Renal pelvis (tissue), 4 donors: ENCODE measurements around the gene MOV10L1. TPM values are rescaled to one million over a fixed set of nuclear protein-coding genes. Genes with fewer than 3 reads are reported as not detected.
"Not testable (repeated sequence)": the region's sequence is repeated elsewhere in the genome, so short reads cannot be mapped to it uniquely, and the experiment has no call there.

Experiments used
- DNase-seq: peaks from one replicate; pipeline ENCODE4 v3.0.0-alpha.2; 2013
- polyA plus RNA-seq, 3 donors: library from polyadenylated mRNA; unstranded; fragments of 120-200 nt; gene quantifications; one replicate each; pipeline ENCODE4 v1.2.1, GENCODE V29; 2013; ENCODE audit not compliant: insufficient read length in 3 of 3

Gene MOV10L1
- polyA plus RNA-seq, 3 donors = 0.70 to 1.1 (median 0.95) TPM

- DNase-seq = no peak
These were observed 11.6 kb upstream of the MOV10L1 start for GRCh38 chr22:50078246-50078645.

GRCh38 chr22:50078761-50079160 is 11.0 kb upstream of the MOV10L1 start:
- no peak for DNase-seq

DNA sequence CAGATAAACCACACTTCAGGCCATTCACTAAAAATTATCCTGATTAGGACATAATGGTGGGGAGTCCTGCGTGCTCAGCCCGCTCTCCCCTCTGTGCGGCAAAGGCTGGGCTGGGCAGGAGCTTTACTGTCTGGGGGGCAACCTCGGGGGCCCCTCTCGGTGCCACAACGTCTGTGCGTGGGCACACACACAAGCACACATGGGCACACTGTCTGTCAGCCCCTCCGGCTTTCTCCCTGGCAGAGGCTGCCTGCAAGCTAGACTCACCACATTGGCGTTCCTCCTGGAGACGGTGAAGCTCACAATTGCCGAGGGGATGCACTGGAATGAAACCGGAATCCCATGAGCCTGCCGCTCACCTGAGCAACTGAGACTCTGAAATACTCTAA is 9.7 kb upstream of the MOV10L1 start:
- DNase-seq = no peak

- no peak for DNase-seq
These were observed 8.2 kb upstream of the MOV10L1 start for GRCh38 chr22:50081426-50082196.

- no peak for DNase-seq
These were observed 7.5 kb upstream of the MOV10L1 start for GRCh38 chr22:50082197-50082715.

GRCh38 chr22:50082961-50083461 is 6.8 kb upstream of the MOV10L1 start:
- no peak for DNase-seq

DNA sequence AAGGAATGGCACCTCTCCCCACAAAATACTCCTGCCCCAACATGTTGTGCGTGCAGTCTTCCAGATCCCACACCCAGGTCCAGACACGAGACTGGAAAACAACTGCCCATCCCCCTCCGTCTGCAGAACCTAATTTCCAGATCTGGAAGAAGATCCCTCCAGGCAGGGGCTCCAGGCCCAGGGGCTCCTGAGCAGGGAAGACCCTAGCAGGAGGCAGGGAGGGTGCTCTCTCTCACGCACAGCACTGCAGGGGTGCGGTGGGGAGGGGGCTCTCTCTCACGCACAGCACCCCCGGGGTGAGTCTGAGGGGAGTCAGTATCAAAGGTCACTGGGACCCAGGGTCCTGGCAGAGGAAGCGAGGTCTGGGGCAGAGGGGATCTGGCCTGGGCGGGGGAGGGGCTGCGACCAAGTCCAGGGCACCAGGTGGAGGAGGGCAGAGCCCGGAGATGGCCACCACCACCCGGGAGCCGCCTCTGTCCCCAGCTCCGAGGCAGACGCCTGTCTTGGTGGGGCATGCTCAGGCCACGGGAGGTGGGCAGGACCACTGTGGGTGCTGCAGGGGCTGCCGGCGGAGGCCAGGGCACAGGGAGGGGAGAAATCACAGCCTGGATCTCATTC is 6.2 kb upstream of the MOV10L1 start:
- no peak for DNase-seq

DNA sequence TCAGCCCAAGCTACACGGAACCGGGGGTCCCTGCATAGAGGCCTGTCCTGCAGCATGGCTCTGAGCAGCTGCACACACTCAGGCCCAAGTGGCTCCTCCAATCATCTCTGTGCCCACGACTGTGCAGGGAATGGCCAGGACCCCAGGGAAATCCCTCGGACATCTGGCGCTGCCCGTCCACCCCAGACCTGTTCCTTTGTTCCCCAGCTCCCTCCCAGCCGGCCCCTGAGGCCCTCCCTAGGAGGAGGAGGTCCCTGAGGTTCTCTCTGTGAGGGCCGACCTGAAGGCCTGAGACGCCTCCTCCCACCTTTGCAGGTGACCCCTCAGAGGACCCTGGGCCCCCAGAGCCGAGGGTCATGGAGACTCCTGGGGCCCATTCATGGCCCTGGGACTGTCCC is 5.7 kb upstream of the MOV10L1 start:
- no peak for DNase-seq

DNA sequence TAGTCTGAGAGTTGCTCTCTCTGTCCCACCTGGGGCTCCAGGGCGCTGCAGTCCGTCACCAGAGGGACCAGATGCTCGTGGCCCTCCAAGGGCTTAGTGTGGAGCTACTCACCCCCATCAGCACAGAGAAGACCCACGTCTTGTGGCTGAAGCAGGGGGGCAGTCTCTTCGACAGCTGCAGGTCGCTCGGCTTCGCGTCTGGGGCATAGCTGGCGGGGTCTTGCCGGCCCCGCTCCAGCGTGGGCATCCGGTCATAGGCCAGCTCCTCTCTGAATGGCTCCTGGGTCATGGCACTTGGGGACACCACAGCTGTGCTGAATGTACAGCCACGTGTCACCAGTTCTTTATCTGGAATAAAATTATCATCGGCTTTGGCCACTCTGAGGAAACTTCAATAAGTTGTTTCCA is 5.2 kb upstream of the MOV10L1 start:
- no peak for DNase-seq

GRCh38 chr22:50085211-50085972 is 4.4 kb upstream of the MOV10L1 start, which contains the start of gene MLC1:
Gene MLC1 (minus strand): TSS chr22:50085426. CDS start chr22:50084902, 524 bp downstream.
- no peak for DNase-seq

DNA sequence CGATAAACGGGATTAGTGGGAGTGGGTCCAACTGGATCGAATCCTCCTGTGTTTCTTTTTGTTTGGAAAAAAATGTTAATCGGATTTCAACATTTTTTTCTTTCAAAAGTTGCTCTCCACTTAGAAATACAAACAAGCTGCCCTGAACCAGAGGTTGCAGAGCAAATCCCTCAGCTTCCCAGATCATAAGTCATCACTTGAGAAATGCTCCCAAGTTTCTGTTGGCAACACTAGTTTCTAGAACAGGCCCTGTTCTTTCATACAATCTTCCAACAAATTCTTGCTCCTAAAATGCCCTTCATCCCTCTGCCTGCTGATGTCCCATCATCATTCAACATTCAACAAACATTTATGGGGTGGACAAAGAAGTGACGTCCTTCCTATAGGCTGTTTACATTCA is 3.3 kb upstream of the MOV10L1 start:
- no peak for DNase-seq

GRCh38 chr22:50086975-50087374 is 2.8 kb upstream of the MOV10L1 start:
- DNase-seq = not testable (repeated sequence)

DNA sequence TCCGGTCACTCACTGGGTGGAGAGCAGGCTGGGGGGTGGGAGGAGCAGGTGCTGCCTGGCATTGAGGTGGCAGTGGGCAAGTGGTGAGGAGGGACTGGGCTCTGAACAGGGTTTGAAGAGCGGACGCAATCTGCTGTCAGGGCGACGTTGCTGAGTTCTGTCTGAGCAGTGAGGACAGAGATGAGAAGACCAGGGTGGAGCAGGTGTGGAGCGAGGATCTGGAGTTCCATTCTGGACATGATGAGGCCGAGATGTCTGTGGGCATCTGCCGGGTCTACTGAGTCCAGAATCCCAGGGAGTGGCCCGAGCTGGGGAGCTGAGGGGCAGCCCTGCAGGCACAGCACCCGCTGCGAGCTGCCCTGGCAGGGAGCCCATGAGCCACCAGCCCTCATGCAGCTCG is 2.2 kb upstream of the MOV10L1 start:
- DNase-seq = no peak

- DNase-seq = no peak
These were observed 1.7 kb upstream of the MOV10L1 start for GRCh38 chr22:50088096-50088495.

GRCh38 chr22:50089231-50089630 is 575 bp upstream of the MOV10L1 start:
- DNase-seq = no peak

- no peak for DNase-seq
These were observed 557 bp downstream of the MOV10L1 start for GRCh38 chr22:50090412-50090714.

GRCh38 chr22:50091092-50091768 is 1.4 kb downstream of the MOV10L1 start:
- no peak for DNase-seq

DNA sequence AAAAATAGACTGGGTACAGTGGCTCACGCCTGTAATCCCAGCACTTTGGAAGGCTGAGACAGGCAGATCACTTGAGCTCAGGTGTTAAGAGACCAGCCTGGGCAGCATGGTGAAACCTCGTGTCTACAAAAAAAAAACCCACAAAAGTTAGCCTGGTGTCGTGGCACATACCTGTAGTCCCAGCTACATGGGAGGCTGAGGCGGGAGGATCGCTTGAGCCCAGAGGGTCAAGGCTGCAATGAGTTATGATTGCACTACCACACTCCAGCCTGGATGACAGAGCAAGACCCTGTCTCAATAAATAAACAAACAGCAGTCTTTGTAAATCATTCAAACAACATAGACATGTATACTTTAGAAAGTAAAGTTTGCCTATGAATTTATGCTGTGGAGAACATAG is 2.5 kb downstream of the MOV10L1 start:
- DNase-seq = no peak

DNA sequence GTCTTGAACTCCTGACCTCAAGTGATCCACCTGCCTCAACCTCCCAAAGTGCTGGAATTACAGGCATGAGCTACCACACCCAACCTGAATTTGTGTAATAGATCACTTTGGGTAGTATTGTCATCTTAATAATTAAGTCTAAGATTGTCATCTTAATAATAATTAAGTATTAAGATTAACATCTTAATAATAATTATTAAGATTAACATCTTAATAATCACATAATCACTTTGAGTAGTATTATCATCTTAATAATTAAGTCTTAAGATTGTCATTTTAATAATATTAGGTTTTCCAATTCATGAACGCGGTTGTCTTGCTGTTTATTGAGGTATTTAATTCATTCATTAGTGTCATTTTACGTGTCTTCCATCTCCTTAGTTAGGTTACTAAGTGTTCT is 8.2 kb downstream of the MOV10L1 start:
- DNase-seq = no peak

- DNase-seq = no peak
These were observed 12.2 kb downstream of the MOV10L1 start for GRCh38 chr22:50101870-50102565.

- no peak for DNase-seq
These were observed 13.1 kb downstream of the MOV10L1 start for GRCh38 chr22:50102946-50103345.
